ENCODE measurements around the gene ARMC12.
A peak's percentile ranks its signal among the peaks of the same experiment; 100 is the strongest.

ARMC12 gene

GRCh38 chr6:35718375-35718736 lies 18.5 kb upstream of the ARMC12 start:
- peak; percentile 19 for DNase-seq (ENCODE audit: low read depth, low spot score)

GRCh38 chr6:35718911-35719381 lies 17.9 kb upstream of the ARMC12 start:
- DNase-seq (ENCODE audit: low read depth, low spot score) = peak; percentile 51

GRCh38 chr6:35719404-35719829 lies 17.4 kb upstream of the ARMC12 start:
- no peak for DNase-seq (ENCODE audit: low read depth, low spot score)

GRCh38 chr6:35719830-35720733 lies 16.8 kb upstream of the ARMC12 start:
- DNase-seq (ENCODE audit: low read depth, low spot score) = peak; percentile 86

- DNase-seq (ENCODE audit: low read depth, low spot score) = peak; percentile 1
These were observed 14.6 kb upstream of the ARMC12 start for GRCh38 chr6:35722121-35722761.

GRCh38 chr6:35723587-35723986 lies 13.2 kb upstream of the ARMC12 start:
- peak; percentile 37 for DNase-seq (ENCODE audit: low read depth, low spot score)

GRCh38 chr6:35724059-35724458 lies 12.8 kb upstream of the ARMC12 start:
- peak; percentile 13 for DNase-seq (ENCODE audit: low read depth, low spot score)

GRCh38 chr6:35724471-35724870 lies 12.4 kb upstream of the ARMC12 start:
- DNase-seq (ENCODE audit: low read depth, low spot score) = no peak

- peak; percentile 10 for DNase-seq (ENCODE audit: low read depth, low spot score)
These were observed 11.6 kb upstream of the ARMC12 start for GRCh38 chr6:35725081-35725708.

- DNase-seq (ENCODE audit: low read depth, low spot score) = peak; percentile 14
These were observed 11.0 kb upstream of the ARMC12 start for GRCh38 chr6:35725721-35726438.

- peak; percentile 84 for DNase-seq (ENCODE audit: low read depth, low spot score)
These were observed 9.4 kb upstream of the ARMC12 start for GRCh38 chr6:35727231-35727934.

GRCh38 chr6:35727935-35728682 lies 8.7 kb upstream of the ARMC12 start:
- peak; percentile 74 for DNase-seq (ENCODE audit: low read depth, low spot score)

GRCh38 chr6:35728683-35729678 lies 7.9 kb upstream of the ARMC12 start:
- peak; percentile 27 for DNase-seq (ENCODE audit: low read depth, low spot score)

- no peak for DNase-seq (ENCODE audit: low read depth, low spot score)
These were observed 7.1 kb upstream of the ARMC12 start for GRCh38 chr6:35729722-35730121.

GRCh38 chr6:35730745-35731413 lies 6.0 kb upstream of the ARMC12 start:
- no peak for DNase-seq (ENCODE audit: low read depth, low spot score)

- DNase-seq (ENCODE audit: low read depth, low spot score) = peak; percentile 94
These were observed 5.5 kb upstream of the ARMC12 start for GRCh38 chr6:35731414-35731735.

- DNase-seq (ENCODE audit: low read depth, low spot score) = peak; percentile 86
These were observed 4.9 kb upstream of the ARMC12 start for GRCh38 chr6:35731736-35732532.

GRCh38 chr6:35733633-35734032 lies 3.2 kb upstream of the ARMC12 start:
- DNase-seq (ENCODE audit: low read depth, low spot score) = no peak
